Lung (tissue), 12 donors: ENCODE data around the gene SHB. TPM values are rescaled to one million over a fixed set of nuclear protein-coding genes. Genes with fewer than 3 reads are reported as not detected.

Experiments
- ATAC-seq: fragments of 200-7000 bp; cut with Tn5 transposase; one replicate; pipeline ENCODE4 v1.9.1; 2020; ENCODE audit warnings: moderate number of reproducible peaks; ENCODE audit not compliant: insufficient read depth, low FRiP score
- DNase-seq, 3 donors: peaks; one replicate each; pipeline ENCODE4 v3.0.0-alpha.2; 2013 to 2017
- H3K27ac ChIP-seq, 2 donors: one replicate each; pipeline ENCODE4 v1.5.1; 2013; ENCODE audit warnings: mild to moderate bottlenecking in 2 of 2, moderate library complexity in 2 of 2, control low read depth in 1 of 2, inconsistent platforms in 1 of 2, low read depth in 1 of 2, low read length in 1 of 2
- H3K27me3 ChIP-seq, 3 donors: one replicate each; pipeline ENCODE4 v1.5.1; 2013; ENCODE audit warnings: low read length in 2 of 3; ENCODE audit not compliant: control insufficient read depth in 3 of 3, insufficient read depth in 3 of 3
- H3K36me3 ChIP-seq, 4 donors: one replicate each; pipeline ENCODE4 v1.5.1; 2013; ENCODE audit warnings: low read length in 4 of 4, mild to moderate bottlenecking in 1 of 4, moderate library complexity in 1 of 4; ENCODE audit not compliant: control insufficient read depth in 4 of 4, insufficient read depth in 4 of 4
- H3K4me1 ChIP-seq, 5 donors: one replicate each; pipeline ENCODE4 v1.5.1; 2013; ENCODE audit warnings: low read length in 5 of 5, mild to moderate bottlenecking in 2 of 5, moderate library complexity in 1 of 5; ENCODE audit not compliant: control insufficient read depth in 5 of 5, insufficient read depth in 5 of 5
- H3K4me3 ChIP-seq: one replicate; pipeline ENCODE4 v1.5.1; 2013; ENCODE audit warnings: mild to moderate bottlenecking, control low read depth, moderate library complexity
- H3K9ac ChIP-seq, 2 donors: one replicate each; pipeline ENCODE4 v1.5.1; 2013; ENCODE audit warnings: low read length in 2 of 2, control low read depth in 1 of 2; ENCODE audit not compliant: insufficient read depth in 1 of 2
- H3K9me3 ChIP-seq, 4 donors: one replicate each; pipeline ENCODE4 v1.5.1; 2013; ENCODE audit warnings: low read length in 3 of 4, mild to moderate bottlenecking in 1 of 4, moderate library complexity in 1 of 4; ENCODE audit not compliant: control insufficient read depth in 4 of 4, insufficient read depth in 3 of 4
- WGBS, 2 donors: extraction: QIAGEN DNeasy Blood & Tissue Kit; methylation state at CpG; one replicate each; pipeline ENCODE4 v1.1.7; 2013; 5-methylcytosine and 5-hydroxymethylcytosine counted together
- polyA plus RNA-seq, 2 donors: library from polyadenylated mRNA; stranded (reverse); fragments of 200-250 nt; gene quantifications; one replicate each; pipeline ENCODE4 v1.2.1, GENCODE V29; 2013
- total RNA-seq, 2 donors: library from RNA; depleted of rRNA in 1 of 2; stranded (reverse); fragments of >200 nt in 1 of 2; gene quantifications; one replicate each; pipeline ENCODE4 v1.2.1, GENCODE V29; 2014 to 2021
- TF ChIP-seq, protein P1 (sequence below): IDR thresholded peaks from 2 replicates; pipeline ENCODE4 v1.5.1; 2012; ENCODE audit warnings: mild to moderate bottlenecking; ENCODE audit errors: control extremely low read depth, extremely low read depth
- donor health status: control.
- donor health status: control.
- donor health status: Bipolar disorder and iron deficiency.
- donor health status: healthy.
- donor health status: DM: yes; HTN: yes; CAD: no.

The SHB gene
- total and polyA plus RNA-seq, 4 donors, result 10.8 to 32.3 (median 14.4) TPM

DNA sequence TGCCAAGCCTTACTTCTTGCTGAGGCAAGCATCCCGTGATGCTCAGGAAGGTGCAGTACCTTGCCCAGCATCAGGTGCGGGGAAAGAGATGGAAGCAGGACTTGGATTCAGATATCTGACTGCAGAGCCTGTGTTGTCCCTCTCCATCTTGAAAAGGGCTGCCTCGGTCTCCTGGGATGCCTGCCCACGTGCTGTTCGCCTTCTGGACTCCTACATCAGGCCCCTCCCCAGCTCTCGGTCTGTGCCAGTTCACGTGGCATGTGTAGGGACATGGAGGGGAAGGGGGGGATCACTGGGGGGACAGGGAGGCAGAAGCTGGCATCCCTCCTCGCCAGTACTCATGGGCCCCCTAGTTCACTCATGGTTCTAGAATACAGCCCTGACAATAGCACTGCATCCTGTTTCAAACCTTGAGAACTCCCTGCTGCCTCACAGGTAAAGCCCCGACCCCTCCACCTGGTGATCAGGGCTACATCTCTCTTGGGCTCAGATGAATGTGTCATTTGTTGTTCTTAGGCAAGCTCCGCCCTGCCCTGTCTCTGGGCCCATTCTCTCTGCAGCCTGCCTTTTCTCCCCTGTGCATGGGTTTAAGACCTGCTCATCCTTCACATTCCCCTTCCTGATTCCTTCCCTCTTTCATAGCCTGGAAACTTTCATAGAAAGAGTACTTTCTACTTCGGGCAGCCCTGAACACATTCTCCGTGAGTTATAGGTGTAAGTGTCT lies 126.2 kb downstream of the SHB start:
- WGBS, 2 donors, result 78 to 89% methylated on average over 12 of the region's 12 CpGs
- Histone ChIP-seq H3K4me1 (peaks cover 18 to 55% (median 36%) of the 10 kb centered on the region in 5 donors), H3K4me3 (no peak overlapping the region), H3K9me3 (no peaks in the 10 kb centered on the region), H3K27ac (peak overlapping the region in 1 of 2 donors; percentile 48), H3K9ac (no peak overlapping the region), H3K27me3 (no peaks in the 10 kb centered on the region), H3K36me3 (peaks cover 0 to 12% (median 9%) of the 10 kb centered on the region in 4 donors)
- DNase-seq (no peak), ATAC-seq (no peak)
- TF ChIP-seq, protein P1, sequence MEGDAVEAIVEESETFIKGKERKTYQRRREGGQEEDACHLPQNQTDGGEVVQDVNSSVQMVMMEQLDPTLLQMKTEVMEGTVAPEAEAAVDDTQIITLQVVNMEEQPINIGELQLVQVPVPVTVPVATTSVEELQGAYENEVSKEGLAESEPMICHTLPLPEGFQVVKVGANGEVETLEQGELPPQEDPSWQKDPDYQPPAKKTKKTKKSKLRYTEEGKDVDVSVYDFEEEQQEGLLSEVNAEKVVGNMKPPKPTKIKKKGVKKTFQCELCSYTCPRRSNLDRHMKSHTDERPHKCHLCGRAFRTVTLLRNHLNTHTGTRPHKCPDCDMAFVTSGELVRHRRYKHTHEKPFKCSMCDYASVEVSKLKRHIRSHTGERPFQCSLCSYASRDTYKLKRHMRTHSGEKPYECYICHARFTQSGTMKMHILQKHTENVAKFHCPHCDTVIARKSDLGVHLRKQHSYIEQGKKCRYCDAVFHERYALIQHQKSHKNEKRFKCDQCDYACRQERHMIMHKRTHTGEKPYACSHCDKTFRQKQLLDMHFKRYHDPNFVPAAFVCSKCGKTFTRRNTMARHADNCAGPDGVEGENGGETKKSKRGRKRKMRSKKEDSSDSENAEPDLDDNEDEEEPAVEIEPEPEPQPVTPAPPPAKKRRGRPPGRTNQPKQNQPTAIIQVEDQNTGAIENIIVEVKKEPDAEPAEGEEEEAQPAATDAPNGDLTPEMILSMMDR, result no peak

DNA sequence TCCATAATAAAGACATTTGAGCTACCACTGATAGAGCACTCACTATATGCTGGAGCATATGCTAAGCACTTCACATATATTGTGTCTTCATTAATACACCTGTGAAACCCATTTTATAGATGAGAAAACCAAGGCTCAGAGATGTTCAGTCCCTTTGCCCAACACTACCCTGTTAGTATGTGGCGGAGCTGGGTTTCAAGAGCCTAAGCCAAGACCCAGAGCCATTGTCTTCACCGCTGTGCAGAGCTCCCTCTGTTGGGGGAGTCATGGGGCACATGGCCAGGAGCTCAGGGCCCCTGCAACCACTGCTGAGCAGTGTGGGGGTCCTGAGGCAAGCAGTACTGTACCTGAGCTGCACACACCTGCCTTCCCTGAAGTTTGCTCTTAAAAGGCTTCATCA lies 127.8 kb downstream of the SHB start:
- no peak for DNase-seq
- peaks cover 0 to 8% (median 3%) of the 10 kb centered on the region in 4 donors for H3K36me3 ChIP-seq
- no peaks in the 10 kb centered on the region for H3K27me3 ChIP-seq
- H3K27ac ChIP-seq, result peak overlapping the region in 1 of 2 donors; percentile 26
- H3K9ac ChIP-seq, result no peak overlapping the region
- H3K4me3 ChIP-seq, result no peak overlapping the region
- TF ChIP-seq, protein P1, result no peak
- ATAC-seq, result no peak
- H3K4me1 ChIP-seq, result peaks cover 25 to 70% (median 34%) of the 10 kb centered on the region in 5 donors
- 98 to 100% methylated on average over 2 of the region's 2 CpGs for WGBS, 2 donors
- no peaks in the 10 kb centered on the region for H3K9me3 ChIP-seq

DNA sequence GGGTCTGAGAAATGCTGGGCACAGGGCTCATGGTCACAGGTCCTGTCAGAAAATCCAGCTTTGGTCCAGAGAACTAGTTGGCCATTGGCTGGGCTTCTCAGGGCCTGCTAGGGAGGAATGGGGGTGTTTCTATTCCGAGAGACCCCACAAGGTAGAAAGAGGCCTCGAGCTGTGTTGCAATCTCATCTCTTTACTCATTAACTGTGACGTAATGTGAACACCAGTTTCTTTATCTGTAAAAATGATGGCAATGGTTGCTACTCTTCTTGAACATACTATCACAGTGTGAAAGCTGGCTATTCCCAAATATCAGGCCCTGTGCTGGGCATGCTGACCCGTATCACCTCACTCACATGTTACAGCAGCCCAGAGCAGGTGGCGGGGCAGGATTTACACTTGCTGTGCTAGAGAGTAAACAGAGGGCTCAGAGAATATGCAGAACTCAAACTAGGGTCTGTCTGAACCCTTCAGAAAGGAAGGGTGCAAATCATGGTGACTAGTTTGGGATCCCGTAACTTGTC lies 129.4 kb downstream of the SHB start:
- Histone ChIP-seq H3K27ac (no peak overlapping the region), H3K36me3 (peaks cover 0 to 4% (median under 1%) of the 10 kb centered on the region in 4 donors)

More for the DNA sequence above, 129.4 kb downstream of the SHB start:
- H3K4me1 ChIP-seq, result peaks cover 20 to 70% (median 28%) of the 10 kb centered on the region in 5 donors
- DNase-seq (peak in 1 of 3 donors; percentile 50), ATAC-seq (no peak)
- no peaks in the 10 kb centered on the region for H3K27me3 ChIP-seq
- no peak overlapping the region for H3K4me3 ChIP-seq
- 60 to 78% methylated on average over 6 of the region's 6 CpGs for WGBS, 2 donors
- no peak overlapping the region for H3K9ac ChIP-seq
- TF ChIP-seq, protein P1, result no peak
- no peaks in the 10 kb centered on the region for H3K9me3 ChIP-seq
